HCT116 (cell line): ENCODE data around the gene CES5A.

Experiments
- CBX3 ChIP-seq: IDR thresholded peaks from 2 replicates; pipeline ENCODE4 v1.6.1; 2012; ENCODE audit warnings: low read depth
- CEBPB ChIP-seq: IDR thresholded peaks from 2 replicates; pipeline ENCODE4 v1.6.1; 2012; ENCODE audit warnings: low read depth
- CTCF ChIP-seq, 3 experiments: fragments of 200-600 bp in 1 of 3; sonication (generic) in 1 of 3; IDR thresholded peaks in 2 of 3; conservative IDR thresholded peaks in 1 of 3; 2 replicates each; pipeline ENCODE4 v1.5.1; 2012 to 2017; ENCODE audit warnings: low read depth in 2 of 3, low read length in 2 of 3, antibody characterized with exemption in 1 of 3, borderline replicate concordance in 1 of 3, control low read depth in 1 of 3, mild to moderate bottlenecking in 1 of 3, mixed read lengths in 1 of 3, mixed run types in 1 of 3, moderate library complexity in 1 of 3; ENCODE audit not compliant: insufficient read depth in 1 of 3
- JUND ChIP-seq: IDR thresholded peaks from 2 replicates; pipeline ENCODE4 v1.6.1; 2012
- MAX ChIP-seq: IDR thresholded peaks from 2 replicates; pipeline ENCODE4 v1.6.1; 2012
- POLR2A ChIP-seq: IDR thresholded peaks from 2 replicates; pipeline ENCODE4 v1.7.0; 2011; ENCODE audit warnings: borderline replicate concordance; ENCODE audit not compliant: insufficient read depth, insufficient read length; ENCODE audit errors: extremely low read depth
- POLR2AphosphoS5 ChIP-seq: IDR thresholded peaks from 2 replicates; pipeline ENCODE4 v1.6.1; 2011; ENCODE audit warnings: mild to moderate bottlenecking, low read depth, low read length, moderate library complexity
- RAD21 ChIP-seq: IDR thresholded peaks from 2 replicates; pipeline ENCODE4 v1.6.1; 2012; ENCODE audit warnings: low read depth, mild to moderate bottlenecking
- SP1 ChIP-seq: IDR thresholded peaks from 2 replicates; pipeline ENCODE4 v1.6.1; 2012; ENCODE audit warnings: low read depth
- SRF ChIP-seq: IDR thresholded peaks from 2 replicates; pipeline ENCODE4 v1.6.1; 2012; ENCODE audit warnings: low read depth
- YY1 ChIP-seq: IDR thresholded peaks from 2 replicates; pipeline ENCODE4 v1.6.1; 2011; ENCODE audit warnings: low read length, low read depth, moderate library complexity, mild to moderate bottlenecking; ENCODE audit not compliant: insufficient replicate concordance; ENCODE audit errors: extremely low read depth
- ZNF274 ChIP-seq: fragments of 200-500 bp; sonication (Bioruptor generic); IDR thresholded peaks from 2 replicates; pipeline ENCODE4 v1.6.1; 2014; ENCODE audit warnings: mild to moderate bottlenecking, low read depth, low read length, inconsistent platforms

GRCh38 chr16:55832773-55833691 lies 42.1 kb downstream of the CES5A start, which contains the start of gene CES1:
- TF ChIP-seq CTCF (IDR thresholded peaks at IDR 0.05 in 2 of 3, conservative IDR thresholded peaks at IDR 0.05 in 1 of 3; ENCODE audit: borderline replicate concordance in 1 of 3, insufficient read depth in 1 of 3, low read depth in 2 of 3, low read length in 2 of 3) (no peak), YY1 (no peak), MAX (no peak), POLR2A (no peak), SRF (no peak), CEBPB (no peak), SP1 (no peak), CBX3 (no peak), ZNF274 (no peak), JUND (no peak), RAD21 (no peak), POLR2AphosphoS5 (no peak)
